HEK293 (cell line): ENCODE data around the gene CEP41.

Experiments used
- YY1 ChIP-seq: fragments of 450-650 bp; formaldehyde crosslinking; IDR thresholded peaks from 2 replicates; pipeline ENCODE4 v1.5.1; 2018; ENCODE audit warnings: missing biosample characterization, missing genetic modification characterization
- YY2 ChIP-seq: fragments of 450-650 bp; formaldehyde crosslinking; IDR thresholded peaks from 2 replicates; pipeline ENCODE4 v1.5.1; 2016; ENCODE audit warnings: missing biosample characterization, missing genetic modification characterization
- ZBTB7A ChIP-seq: fragments of 450-650 bp; formaldehyde crosslinking; IDR thresholded peaks from 2 replicates; pipeline ENCODE4 v1.5.1; 2016; ENCODE audit warnings: low read depth, missing biosample characterization, missing genetic modification characterization
- ZNF416 ChIP-seq: fragments of 450-650 bp; formaldehyde crosslinking; IDR thresholded peaks from 2 replicates; pipeline ENCODE4 v1.5.1; 2016; ENCODE audit warnings: missing biosample characterization, missing genetic modification characterization
- TF ChIP-seq, protein P1 (sequence below): fragments of 450-650 bp; formaldehyde crosslinking; IDR thresholded peaks from 2 replicates; pipeline ENCODE4 v1.5.1; 2016; ENCODE audit warnings: missing biosample characterization, missing genetic modification characterization
- TF ChIP-seq, protein P2 (sequence below): fragments of 450-650 bp; formaldehyde crosslinking; IDR thresholded peaks from 2 replicates; pipeline ENCODE4 v1.5.1; 2016; ENCODE audit warnings: missing biosample characterization, missing genetic modification characterization
- TF ChIP-seq, protein P3 (sequence below): fragments of 450-650 bp; formaldehyde crosslinking; IDR thresholded peaks from 2 replicates; pipeline ENCODE4 v1.5.1; 2016; ENCODE audit warnings: missing biosample characterization, missing genetic modification characterization

DNA sequence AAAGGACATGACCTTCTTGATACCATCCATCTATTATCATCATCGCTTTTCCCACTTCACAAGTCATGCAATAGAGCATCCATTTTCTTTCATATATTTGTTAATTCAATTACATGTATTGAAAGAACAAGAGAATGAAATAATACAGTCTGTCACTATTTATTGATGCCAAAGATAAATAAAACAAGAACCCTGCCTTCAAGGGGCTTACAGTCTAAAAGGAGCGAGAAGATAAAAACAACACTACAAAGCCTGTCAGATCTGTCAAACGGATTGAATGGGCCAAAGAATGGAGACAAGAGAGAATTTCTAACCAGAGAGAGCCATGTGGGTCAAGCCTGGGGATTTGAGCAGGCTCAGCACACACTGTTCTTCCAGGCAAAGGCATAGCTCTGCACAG, 80.3 kb downstream of the CEP41 start:
- no peak for TF ChIP-seq ZNF416 (tag by site-specific recombination)
- no peak for TF ChIP-seq YY1
- TF ChIP-seq, protein P1, sequence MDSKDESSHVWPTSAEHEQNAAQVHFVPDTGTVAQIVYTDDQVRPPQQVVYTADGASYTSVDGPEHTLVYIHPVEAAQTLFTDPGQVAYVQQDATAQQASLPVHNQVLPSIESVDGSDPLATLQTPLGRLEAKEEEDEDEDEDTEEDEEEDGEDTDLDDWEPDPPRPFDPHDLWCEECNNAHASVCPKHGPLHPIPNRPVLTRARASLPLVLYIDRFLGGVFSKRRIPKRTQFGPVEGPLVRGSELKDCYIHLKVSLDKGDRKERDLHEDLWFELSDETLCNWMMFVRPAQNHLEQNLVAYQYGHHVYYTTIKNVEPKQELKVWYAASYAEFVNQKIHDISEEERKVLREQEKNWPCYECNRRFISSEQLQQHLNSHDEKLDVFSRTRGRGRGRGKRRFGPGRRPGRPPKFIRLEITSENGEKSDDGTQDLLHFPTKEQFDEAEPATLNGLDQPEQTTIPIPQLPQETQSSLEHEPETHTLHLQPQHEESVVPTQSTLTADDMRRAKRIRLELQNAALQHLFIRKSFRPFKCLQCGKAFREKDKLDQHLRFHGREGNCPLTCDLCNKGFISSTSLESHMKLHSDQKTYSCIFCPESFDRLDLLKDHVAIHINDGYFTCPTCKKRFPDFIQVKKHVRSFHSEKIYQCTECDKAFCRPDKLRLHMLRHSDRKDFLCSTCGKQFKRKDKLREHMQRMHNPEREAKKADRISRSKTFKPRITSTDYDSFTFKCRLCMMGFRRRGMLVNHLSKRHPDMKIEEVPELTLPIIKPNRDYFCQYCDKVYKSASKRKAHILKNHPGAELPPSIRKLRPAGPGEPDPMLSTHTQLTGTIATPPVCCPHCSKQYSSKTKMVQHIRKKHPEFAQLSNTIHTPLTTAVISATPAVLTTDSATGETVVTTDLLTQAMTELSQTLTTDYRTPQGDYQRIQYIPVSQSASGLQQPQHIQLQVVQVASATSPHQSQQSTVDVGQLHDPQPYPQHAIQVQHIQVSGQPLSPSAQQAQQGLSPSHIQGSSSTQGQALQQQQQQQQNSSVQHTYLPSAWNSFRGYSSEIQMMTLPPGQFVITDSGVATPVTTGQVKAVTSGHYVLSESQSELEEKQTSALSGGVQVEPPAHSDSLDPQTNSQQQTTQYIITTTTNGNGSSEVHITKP = no peak
- TF ChIP-seq, protein P2, sequence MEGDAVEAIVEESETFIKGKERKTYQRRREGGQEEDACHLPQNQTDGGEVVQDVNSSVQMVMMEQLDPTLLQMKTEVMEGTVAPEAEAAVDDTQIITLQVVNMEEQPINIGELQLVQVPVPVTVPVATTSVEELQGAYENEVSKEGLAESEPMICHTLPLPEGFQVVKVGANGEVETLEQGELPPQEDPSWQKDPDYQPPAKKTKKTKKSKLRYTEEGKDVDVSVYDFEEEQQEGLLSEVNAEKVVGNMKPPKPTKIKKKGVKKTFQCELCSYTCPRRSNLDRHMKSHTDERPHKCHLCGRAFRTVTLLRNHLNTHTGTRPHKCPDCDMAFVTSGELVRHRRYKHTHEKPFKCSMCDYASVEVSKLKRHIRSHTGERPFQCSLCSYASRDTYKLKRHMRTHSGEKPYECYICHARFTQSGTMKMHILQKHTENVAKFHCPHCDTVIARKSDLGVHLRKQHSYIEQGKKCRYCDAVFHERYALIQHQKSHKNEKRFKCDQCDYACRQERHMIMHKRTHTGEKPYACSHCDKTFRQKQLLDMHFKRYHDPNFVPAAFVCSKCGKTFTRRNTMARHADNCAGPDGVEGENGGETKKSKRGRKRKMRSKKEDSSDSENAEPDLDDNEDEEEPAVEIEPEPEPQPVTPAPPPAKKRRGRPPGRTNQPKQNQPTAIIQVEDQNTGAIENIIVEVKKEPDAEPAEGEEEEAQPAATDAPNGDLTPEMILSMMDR (tag by site-specific recombination) = no peak
- TF ChIP-seq YY2 (tag by site-specific recombination) = no peak
- TF ChIP-seq ZBTB7A (tag by site-specific recombination) = no peak
- TF ChIP-seq, protein P3, sequence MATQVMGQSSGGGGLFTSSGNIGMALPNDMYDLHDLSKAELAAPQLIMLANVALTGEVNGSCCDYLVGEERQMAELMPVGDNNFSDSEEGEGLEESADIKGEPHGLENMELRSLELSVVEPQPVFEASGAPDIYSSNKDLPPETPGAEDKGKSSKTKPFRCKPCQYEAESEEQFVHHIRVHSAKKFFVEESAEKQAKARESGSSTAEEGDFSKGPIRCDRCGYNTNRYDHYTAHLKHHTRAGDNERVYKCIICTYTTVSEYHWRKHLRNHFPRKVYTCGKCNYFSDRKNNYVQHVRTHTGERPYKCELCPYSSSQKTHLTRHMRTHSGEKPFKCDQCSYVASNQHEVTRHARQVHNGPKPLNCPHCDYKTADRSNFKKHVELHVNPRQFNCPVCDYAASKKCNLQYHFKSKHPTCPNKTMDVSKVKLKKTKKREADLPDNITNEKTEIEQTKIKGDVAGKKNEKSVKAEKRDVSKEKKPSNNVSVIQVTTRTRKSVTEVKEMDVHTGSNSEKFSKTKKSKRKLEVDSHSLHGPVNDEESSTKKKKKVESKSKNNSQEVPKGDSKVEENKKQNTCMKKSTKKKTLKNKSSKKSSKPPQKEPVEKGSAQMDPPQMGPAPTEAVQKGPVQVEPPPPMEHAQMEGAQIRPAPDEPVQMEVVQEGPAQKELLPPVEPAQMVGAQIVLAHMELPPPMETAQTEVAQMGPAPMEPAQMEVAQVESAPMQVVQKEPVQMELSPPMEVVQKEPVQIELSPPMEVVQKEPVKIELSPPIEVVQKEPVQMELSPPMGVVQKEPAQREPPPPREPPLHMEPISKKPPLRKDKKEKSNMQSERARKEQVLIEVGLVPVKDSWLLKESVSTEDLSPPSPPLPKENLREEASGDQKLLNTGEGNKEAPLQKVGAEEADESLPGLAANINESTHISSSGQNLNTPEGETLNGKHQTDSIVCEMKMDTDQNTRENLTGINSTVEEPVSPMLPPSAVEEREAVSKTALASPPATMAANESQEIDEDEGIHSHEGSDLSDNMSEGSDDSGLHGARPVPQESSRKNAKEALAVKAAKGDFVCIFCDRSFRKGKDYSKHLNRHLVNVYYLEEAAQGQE (tag by site-specific recombination) = no peak
